HG02610 (cell line): ENCODE data around the gene SPNS1.
"Not testable (repeated sequence)": the region's sequence is repeated elsewhere in the genome, so short reads cannot be mapped to it uniquely, and the experiment has no call there.

Experiments used
- ATAC-seq: cut with Tn5 transposase; IDR thresholded peaks from one replicate; pipeline ENCODE4 v1.9.1; 2021; ENCODE audit warnings: mild to moderate bottlenecking, moderate library complexity; ENCODE audit not compliant: unreplicated experiment

The SPNS1 gene, protein sequence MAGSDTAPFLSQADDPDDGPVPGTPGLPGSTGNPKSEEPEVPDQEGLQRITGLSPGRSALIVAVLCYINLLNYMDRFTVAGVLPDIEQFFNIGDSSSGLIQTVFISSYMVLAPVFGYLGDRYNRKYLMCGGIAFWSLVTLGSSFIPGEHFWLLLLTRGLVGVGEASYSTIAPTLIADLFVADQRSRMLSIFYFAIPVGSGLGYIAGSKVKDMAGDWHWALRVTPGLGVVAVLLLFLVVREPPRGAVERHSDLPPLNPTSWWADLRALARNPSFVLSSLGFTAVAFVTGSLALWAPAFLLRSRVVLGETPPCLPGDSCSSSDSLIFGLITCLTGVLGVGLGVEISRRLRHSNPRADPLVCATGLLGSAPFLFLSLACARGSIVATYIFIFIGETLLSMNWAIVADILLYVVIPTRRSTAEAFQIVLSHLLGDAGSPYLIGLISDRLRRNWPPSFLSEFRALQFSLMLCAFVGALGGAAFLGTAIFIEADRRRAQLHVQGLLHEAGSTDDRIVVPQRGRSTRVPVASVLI

DNA sequence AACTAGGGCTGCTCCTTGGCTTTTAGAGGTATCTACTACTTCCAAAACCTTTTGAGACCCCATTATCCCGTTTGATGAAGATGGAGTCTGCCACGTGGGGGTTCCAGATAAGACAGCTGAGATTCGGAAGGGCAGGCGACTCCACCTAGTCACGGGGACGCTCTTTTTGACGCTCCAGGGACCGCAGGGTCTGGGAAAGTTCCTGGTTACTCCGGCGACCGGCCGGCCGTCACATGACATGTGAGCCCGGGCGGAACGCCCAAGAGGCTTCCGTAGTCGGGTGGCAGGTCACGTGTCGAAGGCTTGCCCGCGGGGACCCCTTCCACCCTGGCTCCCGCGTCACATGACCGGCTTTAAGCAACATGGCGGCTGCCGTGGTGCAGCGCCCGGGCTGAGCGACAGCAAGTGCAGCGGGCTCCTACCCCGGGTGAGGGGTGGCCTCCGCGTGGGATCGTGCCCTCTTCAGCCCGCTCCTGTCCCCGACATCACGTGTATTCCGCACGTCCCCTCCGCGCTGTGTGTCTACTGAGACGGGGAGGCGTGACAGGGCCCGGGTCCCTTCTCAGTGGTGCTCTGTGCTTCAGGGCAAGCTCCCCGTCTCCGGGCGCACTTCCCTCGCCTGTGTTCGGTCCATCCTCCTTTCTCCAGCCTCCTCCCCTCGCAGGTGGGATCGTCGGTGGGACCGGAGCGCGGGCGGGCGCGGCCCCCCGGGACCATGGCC, at the start of gene SPNS1:
Gene SPNS1, plus strand, starts transcription at position 342 of the 721 bp plus-strand sequence. Its CDS starts 374 bp downstream, at position 716.
- peak; percentile 80 for ATAC-seq

DNA sequence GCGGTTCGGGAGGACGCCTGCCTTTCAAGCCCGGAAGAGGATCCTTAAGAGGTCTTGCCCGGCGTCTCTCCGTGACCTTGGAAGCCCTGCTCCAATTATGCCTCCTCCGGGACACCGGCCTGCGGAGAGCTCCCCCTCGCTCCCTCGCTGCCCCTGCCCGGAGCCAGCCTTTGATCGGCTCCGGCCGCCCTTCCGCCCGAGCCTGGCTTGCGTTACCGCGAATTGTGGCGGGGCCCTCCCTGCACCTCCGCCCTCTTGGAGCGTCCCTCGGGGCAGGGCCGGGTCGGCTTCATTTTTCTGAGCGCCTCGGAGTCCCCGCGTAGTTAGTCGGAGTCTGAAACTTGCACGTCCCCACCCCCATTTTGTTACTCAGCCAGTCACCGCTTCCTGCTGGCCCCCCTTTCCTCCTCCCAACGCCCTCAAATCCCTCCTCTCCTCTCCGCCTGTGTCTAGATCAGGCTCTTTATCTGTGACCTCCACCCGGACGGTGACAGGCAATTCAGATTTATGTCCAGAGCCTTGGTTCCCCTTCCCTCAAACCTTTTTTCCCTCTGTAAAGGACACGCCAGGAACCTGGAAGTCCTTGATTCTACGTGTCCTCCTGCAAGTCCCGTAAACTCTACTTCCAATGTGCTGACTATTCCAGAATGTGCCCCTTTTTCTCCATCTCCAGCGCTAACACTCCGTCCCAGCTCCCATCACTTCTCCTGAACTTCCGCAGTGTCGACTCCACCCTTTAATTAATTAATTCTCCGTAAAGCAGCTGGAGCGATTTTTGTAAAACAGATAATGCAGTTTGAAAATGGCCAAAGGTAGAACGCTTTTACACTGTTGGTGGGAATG, 49.0 kb upstream of the SPNS1 start:
- peak; percentile 32 for ATAC-seq

DNA sequence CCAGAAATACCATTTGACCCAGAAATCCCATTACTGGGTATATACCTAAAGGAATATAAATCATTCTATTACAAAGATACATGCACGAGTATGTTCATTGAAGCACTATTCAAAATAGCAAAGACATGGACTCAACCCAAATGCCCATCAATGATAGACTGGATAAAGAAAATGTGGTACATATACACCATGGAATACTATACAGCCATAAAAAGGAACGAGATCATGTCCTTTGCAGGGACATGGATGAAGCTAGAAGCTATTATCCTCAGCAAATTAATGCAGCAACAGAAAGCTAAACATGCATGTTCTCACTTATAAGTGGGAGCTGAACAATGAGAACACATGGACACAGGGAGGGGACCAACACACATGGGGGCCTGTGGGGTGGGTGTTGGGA, 48.3 kb upstream of the SPNS1 start:
- ATAC-seq: not testable (repeated sequence)

DNA sequence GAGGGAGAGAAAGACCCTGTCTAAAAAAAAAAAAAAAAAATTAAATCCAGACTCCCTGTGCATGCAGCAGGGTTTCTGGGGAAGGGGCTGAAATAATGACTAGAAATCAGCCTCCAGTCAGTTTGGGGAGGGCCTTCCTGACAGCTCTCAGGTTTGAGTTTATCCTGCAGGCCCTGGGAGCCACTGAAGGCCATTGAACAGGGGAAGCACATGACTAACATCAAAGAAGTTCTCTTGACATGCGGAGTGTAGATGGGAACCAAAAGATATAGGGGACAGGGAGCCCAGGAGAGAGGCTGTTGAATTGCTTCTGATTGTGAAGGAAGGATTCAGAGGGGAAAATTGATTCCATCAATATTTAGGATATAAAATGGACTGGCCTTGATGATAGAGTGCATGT, 46.8 kb upstream of the SPNS1 start:
- ATAC-seq: no peak

DNA sequence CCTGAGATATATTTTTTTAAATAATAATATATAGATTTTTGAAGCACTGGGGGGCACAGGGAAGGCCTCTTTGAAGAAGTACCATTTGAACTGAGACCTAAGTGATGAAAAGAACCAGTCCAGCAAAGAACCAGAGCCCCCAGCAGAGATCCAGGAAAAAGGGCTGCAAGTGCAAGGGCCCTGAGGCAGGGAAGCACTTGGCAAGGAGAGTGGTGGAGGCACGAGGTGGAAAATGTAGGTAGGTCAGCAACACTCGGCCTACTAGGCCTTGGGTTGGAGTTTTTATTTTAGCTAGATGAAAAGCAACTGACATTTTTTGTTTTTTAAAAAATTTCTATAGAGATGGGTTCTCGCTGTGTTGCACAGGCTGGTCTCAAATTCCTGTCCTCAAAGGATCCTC, 44.4 kb upstream of the SPNS1 start:
- no peak for ATAC-seq

DNA sequence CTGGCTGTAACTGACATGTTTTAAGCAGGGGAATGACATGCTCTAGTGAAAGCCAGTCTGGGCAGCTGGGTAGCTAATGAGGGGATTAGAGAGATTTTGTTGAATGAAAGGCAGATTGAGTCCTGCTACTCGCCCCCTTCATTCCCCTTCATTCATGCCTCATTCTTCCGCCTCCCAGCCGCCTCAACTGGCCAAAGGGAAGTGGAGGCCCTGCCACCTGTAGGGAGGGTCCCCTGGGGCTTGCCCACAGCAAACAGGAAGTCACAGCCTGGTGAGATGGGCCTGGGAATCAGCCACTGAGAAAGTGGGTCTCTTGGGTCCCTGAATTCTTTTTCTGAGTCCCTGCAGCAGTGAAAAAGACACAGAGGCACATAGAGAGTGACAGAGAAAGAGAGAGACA, 43.9 kb upstream of the SPNS1 start:
- peak; percentile 59 for ATAC-seq

DNA sequence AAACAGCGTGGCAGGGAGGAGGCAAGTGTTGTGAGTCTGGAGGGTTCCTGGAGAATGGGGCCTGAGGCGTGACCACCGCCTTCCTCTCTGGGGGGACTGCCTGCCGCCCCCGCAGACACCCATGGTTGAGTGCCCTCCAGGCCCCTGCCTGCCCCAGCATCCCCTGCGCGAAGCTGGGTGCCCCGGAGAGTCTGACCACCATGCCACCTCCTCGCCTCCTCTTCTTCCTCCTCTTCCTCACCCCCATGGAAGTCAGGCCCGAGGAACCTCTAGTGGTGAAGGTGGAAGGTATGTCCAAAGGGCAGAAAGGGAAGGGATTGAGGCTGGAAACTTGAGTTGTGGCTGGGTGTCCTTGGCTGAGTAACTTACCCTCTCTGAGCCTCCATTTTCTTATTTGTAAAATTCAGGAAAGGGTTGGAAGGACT, 42.8 kb upstream of the SPNS1 start, which contains the start of gene CD19:
Gene CD19, plus strand, starts transcription at position 171 of the 425 bp plus-strand sequence. Its CDS starts 30 bp downstream, at position 201.
- no peak for ATAC-seq

DNA sequence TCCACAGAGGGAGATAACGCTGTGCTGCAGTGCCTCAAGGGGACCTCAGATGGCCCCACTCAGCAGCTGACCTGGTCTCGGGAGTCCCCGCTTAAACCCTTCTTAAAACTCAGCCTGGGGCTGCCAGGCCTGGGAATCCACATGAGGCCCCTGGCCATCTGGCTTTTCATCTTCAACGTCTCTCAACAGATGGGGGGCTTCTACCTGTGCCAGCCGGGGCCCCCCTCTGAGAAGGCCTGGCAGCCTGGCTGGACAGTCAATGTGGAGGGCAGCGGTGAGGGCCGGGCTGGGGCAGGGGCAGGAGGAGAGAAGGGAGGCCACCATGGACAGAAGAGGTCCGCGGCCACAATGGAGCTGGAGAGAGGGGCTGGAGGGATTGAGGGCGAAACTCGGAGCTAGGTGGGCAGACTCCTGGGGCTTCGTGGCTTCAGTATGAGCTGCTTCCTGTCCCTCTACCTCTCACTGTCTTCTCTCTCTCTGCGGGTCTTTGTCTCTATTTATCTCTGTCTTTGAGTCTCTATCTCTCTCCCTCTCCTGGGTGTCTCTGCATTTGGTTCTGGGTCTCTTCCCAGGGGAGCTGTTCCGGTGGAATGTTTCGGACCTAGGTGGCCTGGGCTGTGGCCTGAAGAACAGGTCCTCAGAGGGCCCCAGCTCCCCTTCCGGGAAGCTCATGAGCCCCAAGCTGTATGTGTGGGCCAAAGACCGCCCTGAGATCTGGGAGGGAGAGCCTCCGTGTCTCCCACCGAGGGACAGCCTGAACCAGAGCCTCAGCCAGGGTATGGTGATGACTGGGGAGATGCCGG, 42.0 kb upstream of the SPNS1 start:
- no peak for ATAC-seq

DNA sequence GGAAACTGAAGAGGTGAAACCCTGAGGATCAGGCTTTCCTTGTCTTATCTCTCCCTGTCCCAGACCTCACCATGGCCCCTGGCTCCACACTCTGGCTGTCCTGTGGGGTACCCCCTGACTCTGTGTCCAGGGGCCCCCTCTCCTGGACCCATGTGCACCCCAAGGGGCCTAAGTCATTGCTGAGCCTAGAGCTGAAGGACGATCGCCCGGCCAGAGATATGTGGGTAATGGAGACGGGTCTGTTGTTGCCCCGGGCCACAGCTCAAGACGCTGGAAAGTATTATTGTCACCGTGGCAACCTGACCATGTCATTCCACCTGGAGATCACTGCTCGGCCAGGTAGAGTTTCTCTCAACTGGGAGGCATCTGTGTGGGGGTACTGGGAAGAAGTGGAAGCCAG, 41.4 kb upstream of the SPNS1 start:
- no peak for ATAC-seq

DNA sequence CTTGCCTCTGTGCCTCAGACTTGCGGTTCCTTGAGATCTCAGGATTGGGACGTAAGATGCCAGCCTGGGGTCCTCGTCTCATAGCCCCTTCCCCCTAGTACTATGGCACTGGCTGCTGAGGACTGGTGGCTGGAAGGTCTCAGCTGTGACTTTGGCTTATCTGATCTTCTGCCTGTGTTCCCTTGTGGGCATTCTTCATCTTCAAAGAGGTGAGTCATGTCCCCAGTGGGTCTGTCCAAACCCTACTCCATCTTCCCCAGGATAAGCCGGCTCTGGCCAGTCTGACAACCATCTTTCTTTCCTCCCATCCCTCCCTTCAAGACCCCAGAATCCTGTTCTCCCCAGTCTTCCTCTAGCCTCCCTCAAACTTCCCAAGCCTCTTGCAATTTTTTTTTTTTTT, 39.2 kb upstream of the SPNS1 start:
- ATAC-seq: no peak

DNA sequence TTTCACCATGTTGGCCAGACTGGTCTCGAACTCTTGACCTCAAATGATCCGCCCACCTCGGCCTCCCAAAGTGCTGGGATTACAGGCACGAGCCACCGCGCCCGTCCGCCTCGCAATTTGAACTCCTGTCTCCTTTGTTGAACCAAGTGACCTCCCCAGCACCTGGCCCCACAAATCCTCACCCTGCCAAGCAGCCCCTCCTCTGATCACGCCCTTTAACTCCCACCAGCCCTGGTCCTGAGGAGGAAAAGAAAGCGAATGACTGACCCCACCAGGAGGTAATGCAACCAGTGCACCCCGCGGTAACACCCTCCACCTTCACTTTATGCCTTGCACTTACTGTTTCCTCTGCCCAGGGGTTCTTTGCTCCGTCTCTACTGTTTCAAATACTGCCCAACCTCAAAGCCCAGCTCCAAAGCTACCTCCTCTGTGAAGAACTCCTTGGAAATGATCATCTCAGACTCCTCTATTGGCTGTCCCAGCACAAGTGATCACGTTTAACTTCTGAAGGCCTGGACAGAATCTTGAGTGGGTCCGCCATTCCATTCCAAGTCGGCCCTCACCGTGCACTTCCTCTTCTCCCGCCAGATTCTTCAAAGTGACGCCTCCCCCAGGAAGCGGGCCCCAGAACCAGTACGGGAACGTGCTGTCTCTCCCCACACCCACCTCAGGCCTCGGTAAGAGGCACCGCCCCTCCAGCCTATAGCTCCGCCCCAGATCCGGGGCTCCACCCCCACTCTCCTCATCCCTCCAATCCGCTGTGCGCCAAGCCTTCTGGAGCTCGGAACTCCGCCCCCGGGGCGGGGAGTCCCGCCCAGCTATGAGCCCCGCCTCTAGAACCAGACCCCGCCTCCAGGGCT, 38.4 kb upstream of the SPNS1 start:
- ATAC-seq: peak; percentile 76

DNA sequence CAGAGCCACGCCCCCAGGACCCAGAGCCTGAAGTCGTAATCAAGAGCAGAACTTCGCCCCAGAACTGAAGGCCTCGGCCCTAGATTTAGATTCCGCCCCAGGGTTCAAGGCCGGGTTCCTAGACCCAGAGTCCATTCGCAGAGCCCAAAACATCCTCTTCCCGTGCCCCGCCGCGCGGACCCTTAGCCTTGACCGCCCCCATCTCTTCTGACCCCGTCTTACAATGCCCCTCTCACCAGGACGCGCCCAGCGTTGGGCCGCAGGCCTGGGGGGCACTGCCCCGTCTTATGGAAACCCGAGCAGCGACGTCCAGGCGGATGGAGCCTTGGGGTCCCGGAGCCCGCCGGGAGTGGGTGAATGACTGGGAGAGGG, 37.8 kb upstream of the SPNS1 start:
- no peak for ATAC-seq

DNA sequence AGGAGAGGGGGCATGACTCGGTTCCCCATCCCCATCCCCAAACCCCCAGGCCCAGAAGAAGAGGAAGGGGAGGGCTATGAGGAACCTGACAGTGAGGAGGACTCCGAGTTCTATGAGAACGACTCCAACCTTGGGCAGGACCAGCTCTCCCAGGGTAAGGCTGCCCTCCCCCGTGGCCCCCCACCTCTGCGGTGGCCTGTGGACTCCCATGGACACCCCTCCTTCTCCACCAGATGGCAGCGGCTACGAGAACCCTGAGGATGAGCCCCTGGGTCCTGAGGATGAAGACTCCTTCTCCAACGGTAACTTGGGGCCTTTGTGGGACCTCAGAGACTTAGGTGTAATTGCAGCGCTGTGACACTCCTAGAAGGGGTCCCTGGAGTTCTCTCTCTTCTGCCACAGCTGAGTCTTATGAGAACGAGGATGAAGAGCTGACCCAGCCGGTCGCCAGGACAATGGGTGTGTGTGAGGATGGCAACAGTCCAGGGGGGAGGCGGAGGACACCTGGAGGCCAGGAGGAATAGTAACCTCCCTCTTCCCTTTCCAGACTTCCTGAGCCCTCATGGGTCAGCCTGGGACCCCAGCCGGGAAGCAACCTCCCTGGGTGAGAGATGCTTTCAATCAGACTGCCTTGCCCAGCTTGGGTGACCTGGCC, 37.2 kb upstream of the SPNS1 start:
- no peak for ATAC-seq

DNA sequence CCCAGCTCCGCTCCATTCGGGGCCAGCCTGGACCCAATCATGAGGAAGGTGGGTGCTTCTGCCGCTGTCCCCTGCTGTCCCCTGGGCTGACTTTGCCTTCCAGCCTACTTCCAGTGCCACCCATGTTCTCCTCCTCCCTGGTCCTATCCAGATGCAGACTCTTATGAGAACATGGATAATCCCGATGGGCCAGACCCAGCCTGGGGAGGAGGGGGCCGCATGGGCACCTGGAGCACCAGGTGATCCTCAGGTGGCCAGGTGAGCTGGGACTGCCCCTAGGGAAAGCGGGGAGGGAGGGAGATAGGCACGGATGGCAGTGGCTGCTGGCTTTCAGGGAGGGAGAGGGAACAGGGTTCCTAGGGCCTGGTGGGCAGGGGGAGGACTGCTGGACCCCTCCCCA, 35.9 kb upstream of the SPNS1 start:
- no peak for ATAC-seq

DNA sequence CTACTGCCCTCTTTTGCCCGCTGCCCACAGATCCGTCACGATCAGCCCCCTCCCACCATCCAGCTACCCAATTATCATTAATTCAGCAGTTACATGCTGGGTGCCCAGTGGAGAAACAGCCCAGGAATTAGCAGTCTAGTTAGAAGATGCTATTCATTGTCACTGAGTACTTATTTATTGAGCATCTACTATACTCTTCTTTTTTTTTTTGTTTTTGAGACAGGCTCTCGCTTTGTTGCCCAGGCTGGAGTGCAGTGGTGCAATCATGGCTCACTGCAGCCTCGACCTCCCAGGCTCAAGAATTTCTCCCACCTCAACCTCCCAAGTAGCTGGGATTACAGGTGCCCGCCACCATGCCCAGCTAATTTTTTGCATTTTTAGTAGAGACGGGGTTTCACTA, 34.8 kb upstream of the SPNS1 start:
- not testable (repeated sequence) for ATAC-seq

DNA sequence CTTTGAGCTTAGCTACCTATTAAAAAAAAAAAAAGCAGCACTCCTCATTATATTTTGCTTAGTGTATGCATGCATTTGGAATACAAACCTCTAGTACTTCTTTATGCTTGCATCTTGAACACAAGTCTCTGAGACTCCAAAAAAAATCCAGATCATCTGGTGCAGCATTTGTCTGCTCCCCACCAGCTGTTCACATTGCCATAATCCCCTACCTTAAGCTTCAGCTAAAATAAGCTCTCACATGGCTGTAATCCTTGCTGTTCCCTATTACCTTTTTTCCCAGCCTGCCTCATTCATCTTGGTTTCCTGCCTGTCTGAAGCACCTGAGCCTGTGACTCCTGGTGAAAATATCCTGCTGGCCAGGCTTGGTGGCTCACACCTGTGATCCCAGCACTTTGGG, 31.3 kb upstream of the SPNS1 start:
- ATAC-seq: no peak

DNA sequence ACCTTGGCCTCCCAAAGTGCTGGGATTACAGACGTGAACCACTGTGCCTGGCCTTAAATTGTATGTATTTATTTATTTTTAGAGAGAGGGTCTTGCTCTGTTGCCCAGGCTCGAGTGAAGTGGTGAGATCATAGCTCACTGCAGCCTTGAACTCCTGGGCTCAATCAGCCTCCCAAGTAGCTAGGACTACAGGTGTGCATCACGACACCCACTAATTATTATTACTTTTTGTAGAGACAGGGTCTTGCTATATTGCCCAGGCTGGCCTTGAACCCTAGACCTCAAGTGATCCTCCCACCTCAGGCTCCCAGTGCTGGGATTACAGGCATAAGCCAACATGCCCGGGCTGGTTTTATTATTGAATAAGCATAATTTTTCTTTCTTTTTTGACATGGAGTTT, 27.9 kb upstream of the SPNS1 start:
- no peak for ATAC-seq

DNA sequence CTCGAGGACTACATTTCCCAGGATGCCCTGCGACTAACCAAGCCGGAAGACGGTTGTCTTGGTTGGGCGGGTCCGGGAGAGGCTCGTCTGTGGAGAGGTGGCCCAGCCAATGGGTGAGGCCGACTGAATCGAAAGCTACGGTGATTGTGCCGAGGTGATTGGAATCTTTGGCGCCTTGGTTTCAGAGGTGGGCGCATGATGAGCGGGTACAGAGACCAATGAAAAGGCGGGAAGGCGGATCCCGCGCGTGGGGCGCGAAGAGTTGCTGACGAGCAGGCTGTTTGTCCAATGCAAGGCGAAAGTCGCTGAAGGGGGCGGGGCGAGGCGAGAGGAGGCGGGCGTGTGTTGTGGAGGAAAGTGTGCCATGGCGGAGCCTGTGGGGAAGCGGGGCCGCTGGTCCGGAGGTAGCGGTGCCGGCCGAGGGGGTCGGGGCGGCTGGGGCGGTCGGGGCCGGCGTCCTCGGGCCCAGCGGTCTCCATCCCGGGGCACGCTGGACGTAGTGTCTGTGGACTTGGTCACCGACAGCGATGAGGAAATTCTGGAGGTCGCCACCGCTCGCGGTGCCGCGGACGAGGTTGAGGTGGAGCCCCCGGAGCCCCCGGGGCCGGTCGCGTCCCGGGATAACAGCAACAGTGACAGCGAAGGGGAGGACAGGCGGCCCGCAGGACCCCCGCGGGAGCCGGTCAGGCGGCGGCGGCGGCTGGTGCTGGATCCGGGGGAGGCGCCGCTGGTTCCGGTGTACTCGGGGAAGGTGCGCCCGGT, 23.7 kb upstream of the SPNS1 start, which contains the start of gene NFATC2IP:
Gene NFATC2IP, plus strand, starts transcription at position 290 of the 762 bp plus-strand sequence. Its CDS starts 75 bp downstream, at position 365.
- peak; percentile 95 for ATAC-seq
